ENCODE measurements around the gene SERPINA5.
"Not testable (repeated sequence)": the region's sequence is repeated elsewhere in the genome, so short reads cannot be mapped to it uniquely, and the experiment has no call there.

The SERPINA5 gene

GRCh38 chr14:94573475-94574277, 7.5 kb upstream of the SERPINA5 start:
- in situ Hi-C loops (cut with HindIII; ENCODE audit: low sequenced_read_pairs) = no loop called here

- in situ Hi-C loops (cut with HindIII; ENCODE audit: low sequenced_read_pairs) = no loop called here
Observed at GRCh38 chr14:94574336-94574735, 6.9 kb upstream of the SERPINA5 start.

- in situ Hi-C loops (cut with HindIII; ENCODE audit: low sequenced_read_pairs) = no loop called here
Observed at GRCh38 chr14:94575730-94576585, 5.3 kb upstream of the SERPINA5 start.

GRCh38 chr14:94577472-94577871, 3.8 kb upstream of the SERPINA5 start:
- in situ Hi-C loops (cut with HindIII; ENCODE audit: low sequenced_read_pairs) = not testable (repeated sequence)

GRCh38 chr14:94578712-94579111, 2.5 kb upstream of the SERPINA5 start:
- in situ Hi-C loops (cut with HindIII; ENCODE audit: low sequenced_read_pairs) = no loop called here

- in situ Hi-C loops (cut with HindIII; ENCODE audit: low sequenced_read_pairs) = no loop called here
Observed at GRCh38 chr14:94582199-94582750, 1.0 kb downstream of the SERPINA5 start.

GRCh38 chr14:94582851-94583250, 1.6 kb downstream of the SERPINA5 start:
- in situ Hi-C loops (cut with HindIII; ENCODE audit: low sequenced_read_pairs) = no loop called here

- in situ Hi-C loops (cut with HindIII; ENCODE audit: low sequenced_read_pairs) = no loop called here
Observed at GRCh38 chr14:94583557-94583956, 2.3 kb downstream of the SERPINA5 start.

GRCh38 chr14:94584591-94585280, 3.5 kb downstream of the SERPINA5 start:
- in situ Hi-C loops (cut with HindIII; ENCODE audit: low sequenced_read_pairs) = no loop called here

GRCh38 chr14:94586635-94587034, 5.4 kb downstream of the SERPINA5 start:
- in situ Hi-C loops (cut with HindIII; ENCODE audit: low sequenced_read_pairs) = no loop called here

- in situ Hi-C loops (cut with HindIII; ENCODE audit: low sequenced_read_pairs) = no loop called here
Observed at GRCh38 chr14:94588311-94588710, 7.1 kb downstream of the SERPINA5 start.

GRCh38 chr14:94591073-94591472, 9.8 kb downstream of the SERPINA5 start:
- in situ Hi-C loops (cut with HindIII; ENCODE audit: low sequenced_read_pairs) = loop anchor here (5.0 kb wide), 1 partner anchor 51 kb away; no protein-coding TSS in a partner anchor

GRCh38 chr14:94591871-94592270, 10.6 kb downstream of the SERPINA5 start:
- in situ Hi-C loops (cut with HindIII; ENCODE audit: low sequenced_read_pairs) = loop anchor here (5.0 kb wide), 1 partner anchor 50 kb away; no protein-coding TSS in a partner anchor

GRCh38 chr14:94592457-94592856, 11.2 kb downstream of the SERPINA5 start:
- in situ Hi-C loops (cut with HindIII; ENCODE audit: low sequenced_read_pairs) = loop anchor here (5.0 kb wide), 1 partner anchor 50 kb away; no protein-coding TSS in a partner anchor

- in situ Hi-C loops (cut with HindIII; ENCODE audit: low sequenced_read_pairs) = loop anchor here (5.0 kb wide), 1 partner anchor 49 kb away; no protein-coding TSS in a partner anchor
Observed at GRCh38 chr14:94593376-94593748, 12.1 kb downstream of the SERPINA5 start.

GRCh38 chr14:94593749-94594431, 12.7 kb downstream of the SERPINA5 start:
- in situ Hi-C loops (cut with HindIII; ENCODE audit: low sequenced_read_pairs) = loop anchor here (5.0 kb wide), 1 partner anchor 48 kb away; no protein-coding TSS in a partner anchor

- in situ Hi-C loops (cut with HindIII; ENCODE audit: low sequenced_read_pairs) = loop anchor here (5.0 kb wide), 1 partner anchor 48 kb away; no protein-coding TSS in a partner anchor
Observed at GRCh38 chr14:94594441-94594840, 13.2 kb downstream of the SERPINA5 start.

GRCh38 chr14:94595912-94596311, 14.7 kb downstream of the SERPINA5 start:
- in situ Hi-C loops (cut with HindIII; ENCODE audit: low sequenced_read_pairs) = no loop called here

GRCh38 chr14:94596361-94596760, 15.1 kb downstream of the SERPINA5 start:
- in situ Hi-C loops (cut with HindIII; ENCODE audit: low sequenced_read_pairs) = no loop called here

- in situ Hi-C loops (cut with HindIII; ENCODE audit: low sequenced_read_pairs) = no loop called here
Observed at GRCh38 chr14:94597788-94598187, 16.6 kb downstream of the SERPINA5 start.
